OCI-LY1 (cell line): Measurements from ENCODE around the gene MAP3K7CL.

Source experiments
- EZH2 ChIP-seq: fragments of 200-600 bp; sonication (generic), shearing (Covaris generic); IDR thresholded peaks from 2 replicates; pipeline ENCODE4 v1.8.0; 2017; ENCODE audit warnings: borderline replicate concordance, mixed run types, mild to moderate bottlenecking, antibody characterized with exemption, low read length, moderate library complexity, mixed read lengths
- TF ChIP-seq, protein P1 (sequence below): fragments of 200-600 bp; sonication (generic), shearing (Covaris generic); IDR thresholded peaks from 2 replicates; pipeline ENCODE4 v1.5.1; 2017; ENCODE audit warnings: mild to moderate bottlenecking, antibody characterized with exemption, low read length, moderate library complexity, mixed read lengths

DNA sequence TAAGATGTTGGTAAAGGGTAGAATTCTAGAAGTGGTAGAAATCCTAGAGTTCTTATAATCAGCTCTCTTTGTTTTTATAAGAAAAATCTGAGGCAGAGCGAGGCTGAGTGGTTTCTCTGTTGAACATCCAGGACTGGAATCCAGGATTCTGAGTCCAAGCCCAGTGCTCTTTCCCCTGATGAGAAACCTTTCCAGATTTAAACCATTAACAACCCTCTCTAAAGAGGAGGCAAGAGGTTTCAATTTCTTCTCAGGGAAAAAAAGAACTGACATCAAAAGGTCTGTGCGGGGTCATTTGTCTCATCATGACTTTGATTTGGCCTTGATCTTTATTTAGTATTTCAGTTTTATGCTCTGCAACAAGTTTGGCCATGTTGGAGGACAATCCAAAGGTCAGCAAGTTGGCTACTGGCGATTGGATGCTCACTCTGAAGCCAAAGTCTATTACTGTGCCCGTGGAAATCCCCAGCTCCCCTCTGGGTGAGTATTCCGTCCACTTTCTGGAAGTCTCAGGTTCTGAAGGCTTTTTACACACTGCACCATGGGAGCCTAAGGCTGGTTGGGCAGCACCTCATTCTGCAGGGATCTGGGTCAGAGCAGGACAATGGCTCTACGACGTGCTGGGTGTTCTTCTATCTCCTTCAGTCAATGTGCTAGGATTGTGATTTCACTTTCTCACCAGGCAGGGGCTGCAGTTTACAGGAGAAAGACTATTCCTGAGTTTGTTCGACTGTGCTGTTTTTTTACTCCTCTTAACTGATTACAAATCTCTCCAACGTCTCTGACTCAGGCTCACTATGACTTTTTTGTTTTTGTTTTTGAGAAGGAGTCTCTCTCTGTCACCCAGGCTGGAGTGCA, 38.1 kb upstream of the MAP3K7CL start:
- TF ChIP-seq, protein P1, sequence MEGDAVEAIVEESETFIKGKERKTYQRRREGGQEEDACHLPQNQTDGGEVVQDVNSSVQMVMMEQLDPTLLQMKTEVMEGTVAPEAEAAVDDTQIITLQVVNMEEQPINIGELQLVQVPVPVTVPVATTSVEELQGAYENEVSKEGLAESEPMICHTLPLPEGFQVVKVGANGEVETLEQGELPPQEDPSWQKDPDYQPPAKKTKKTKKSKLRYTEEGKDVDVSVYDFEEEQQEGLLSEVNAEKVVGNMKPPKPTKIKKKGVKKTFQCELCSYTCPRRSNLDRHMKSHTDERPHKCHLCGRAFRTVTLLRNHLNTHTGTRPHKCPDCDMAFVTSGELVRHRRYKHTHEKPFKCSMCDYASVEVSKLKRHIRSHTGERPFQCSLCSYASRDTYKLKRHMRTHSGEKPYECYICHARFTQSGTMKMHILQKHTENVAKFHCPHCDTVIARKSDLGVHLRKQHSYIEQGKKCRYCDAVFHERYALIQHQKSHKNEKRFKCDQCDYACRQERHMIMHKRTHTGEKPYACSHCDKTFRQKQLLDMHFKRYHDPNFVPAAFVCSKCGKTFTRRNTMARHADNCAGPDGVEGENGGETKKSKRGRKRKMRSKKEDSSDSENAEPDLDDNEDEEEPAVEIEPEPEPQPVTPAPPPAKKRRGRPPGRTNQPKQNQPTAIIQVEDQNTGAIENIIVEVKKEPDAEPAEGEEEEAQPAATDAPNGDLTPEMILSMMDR = no peak
- no peak for TF ChIP-seq EZH2
